ENCODE data around the gene ISCA2.
"Not testable (repeated sequence)": the region's sequence is repeated elsewhere in the genome, so short reads cannot be mapped to it uniquely, and the experiment has no call there.

The ISCA2 gene

GRCh38 chr14:74493343-74494261 lies at the start of gene ISCA2:
ISCA2 (plus strand) TSS chr14:74493765; CDS start chr14:74493775, 10 bp downstream.
- peak; percentile 79 to 100 (median 99) for DNase-seq

- DNase-seq = no peak
These were observed 48.7 kb upstream of the ISCA2 start for GRCh38 chr14:74444866-74445265.

GRCh38 chr14:74454397-74454796 lies 39.2 kb upstream of the ISCA2 start:
- DNase-seq = not testable (repeated sequence)

GRCh38 chr14:74456684-74457564 lies 36.6 kb upstream of the ISCA2 start:
- no peak for DNase-seq

GRCh38 chr14:74457565-74457895 lies 36.0 kb upstream of the ISCA2 start:
- no peak for DNase-seq

- DNase-seq = no peak
These were observed 34.1 kb upstream of the ISCA2 start for GRCh38 chr14:74459289-74459946.

GRCh38 chr14:74459976-74460375 lies 33.6 kb upstream of the ISCA2 start:
- no peak for DNase-seq

- no peak for DNase-seq
These were observed 30.6 kb upstream of the ISCA2 start for GRCh38 chr14:74462993-74463392.

- DNase-seq = no peak
These were observed 29.9 kb upstream of the ISCA2 start for GRCh38 chr14:74463697-74464096.

GRCh38 chr14:74464785-74465184 lies 28.8 kb upstream of the ISCA2 start:
- peak in 2 of 51 donors; percentile 21 to 54 for DNase-seq

- DNase-seq = no peak
These were observed 28.2 kb upstream of the ISCA2 start for GRCh38 chr14:74465335-74465734.

GRCh38 chr14:74468513-74468912 lies 25.1 kb upstream of the ISCA2 start:
- no peak for DNase-seq

- peak in 1 of 51 donors; percentile 29 for DNase-seq
These were observed 23.7 kb upstream of the ISCA2 start for GRCh38 chr14:74469548-74470518.

- DNase-seq = no peak
These were observed 21.0 kb upstream of the ISCA2 start for GRCh38 chr14:74472601-74473000.

GRCh38 chr14:74474376-74474775 lies 19.2 kb upstream of the ISCA2 start:
- no peak for DNase-seq

GRCh38 chr14:74475678-74476077 lies 17.9 kb upstream of the ISCA2 start:
- DNase-seq = no peak

GRCh38 chr14:74476107-74476506 lies 17.5 kb upstream of the ISCA2 start:
- no peak for DNase-seq

GRCh38 chr14:74476607-74477006 lies 17.0 kb upstream of the ISCA2 start:
- peak in 3 of 51 donors; percentile 6 to 15 (median 13) for DNase-seq

GRCh38 chr14:74478996-74479635 lies 14.4 kb upstream of the ISCA2 start:
- DNase-seq = peak in 5 of 51 donors; percentile 2 to 57 (median 26)

GRCh38 chr14:74480046-74480445 lies 13.5 kb upstream of the ISCA2 start:
- DNase-seq = no peak
